HCT116 (cell line): Measurements from ENCODE around the gene PPP1R2C. TPM values are rescaled to one million over a fixed set of nuclear protein-coding genes. Genes with fewer than 3 reads are reported as not detected.

Experiments used
- ATAC-seq: fragments of 200-7000 bp; cut with Tn5 transposase; 2 replicates; pipeline ENCODE4 v1.9.1; 2020; ENCODE audit warnings: mild to moderate bottlenecking, moderate library complexity
- BruUV-seq: library from RNA; stranded (reverse); fragments of 400-500 nt; replicated peaks from 2 replicates; lab custom pipeline; 2021; lab: Mats Ljungman, UMichigan
- CTCF ChIA-PET: fragments of 300-600 bp; sonication (Branson Sonifier 250); formaldehyde crosslinking; loops from one replicate; lab custom pipeline; 2021; ENCODE audit warnings: antibody characterized with exemption; lab: Charles Lee
- POLR2A ChIA-PET: fragments of 300-600, 350-600 bp; sonication (Branson Sonifier 250); formaldehyde crosslinking; loops from one replicate; lab custom pipeline; 2021; ENCODE audit warnings: antibody characterized with exemption; lab: Charles Lee
- RAD21 ChIA-PET, 2 experiments: fragments of 300-600 bp; sonication (Branson Sonifier 250); formaldehyde crosslinking; loops; one replicate each; lab custom pipeline; 2023; ENCODE audit warnings: low total read pairs in 2 of 2; ENCODE audit not compliant: uncharacterized antibody in 2 of 2, unreplicated experiment in 2 of 2, low non-redundant PET in 1 of 2; lab: Charles Lee
- DNase-seq: peaks from one replicate; pipeline ENCODE4 v3.0.0-alpha.2; 2010; ENCODE audit warnings: low read depth, low spot score
- H2AFZ ChIP-seq: fragments of 200-600 bp; shearing (Covaris generic), sonication (generic); 2 replicates; pipeline ENCODE4 v1.6.1; 2017; ENCODE audit warnings: low read depth, mixed run types, mixed read lengths, antibody characterized with exemption, low read length; ENCODE audit not compliant: poor library complexity, severe bottlenecking
- H3K27ac ChIP-seq: 2 replicates; pipeline ENCODE4 v1.5.1; 2012; ENCODE audit warnings: low read depth, low read length
- H3K27me3 ChIP-seq: fragments of 200-600 bp; sonication (generic); 2 replicates; pipeline ENCODE4 v1.6.1; 2016; ENCODE audit warnings: mixed run types, low read length, mixed read lengths; ENCODE audit not compliant: insufficient read depth
- H3K36me3 ChIP-seq, 2 experiments: fragments of 200-500 bp in 1 of 2; fragments of 200-600 bp in 1 of 2; sonication (Bioruptor generic) in 1 of 2; sonication (generic) in 1 of 2; 2 replicates each; pipeline versions ENCODE4 v1.5.1 to v1.6.1; 2014 to 2016; ENCODE audit warnings: low read length in 2 of 2, inconsistent platforms in 1 of 2, mixed read lengths in 1 of 2, mixed run types in 1 of 2; ENCODE audit not compliant: insufficient read depth in 2 of 2, control insufficient read depth in 1 of 2
- H3K4me1 ChIP-seq, 2 experiments: fragments of 200-600 bp in 1 of 2; sonication (generic) in 1 of 2; 2 replicates each; pipeline versions ENCODE4 v1.5.1 to v1.6.1; 2012 to 2017; ENCODE audit warnings: low read length in 2 of 2, inconsistent platforms in 1 of 2, mild to moderate bottlenecking in 1 of 2, mixed read lengths in 1 of 2, mixed run types in 1 of 2, moderate library complexity in 1 of 2; ENCODE audit not compliant: insufficient read depth in 2 of 2, control insufficient read depth in 1 of 2
- H3K4me2 ChIP-seq: fragments of 200-600 bp; sonication (generic); 2 replicates; pipeline ENCODE4 v1.6.1; 2017; ENCODE audit warnings: mixed run types, low read length, mixed read lengths
- H3K4me3 ChIP-seq, 2 experiments: fragments of 200-600 bp in 1 of 2; sonication (generic) in 1 of 2; replicated peaks in 1 of 2; 2 replicates each; pipeline ENCODE4 v1.5.1; 2011 to 2016; ENCODE audit warnings: low read length in 2 of 2, control low read depth in 1 of 2, low read depth in 1 of 2, mild to moderate bottlenecking in 1 of 2, mixed read lengths in 1 of 2, mixed run types in 1 of 2
- H3K79me2 ChIP-seq: fragments of 200-600 bp; sonication (generic); 2 replicates; pipeline ENCODE4 v1.6.1; 2017; ENCODE audit warnings: mild to moderate bottlenecking, mixed run types, low read length, moderate library complexity, mixed read lengths; ENCODE audit not compliant: insufficient read depth
- H3K9ac ChIP-seq: fragments of 200-600 bp; sonication (generic); 2 replicates; pipeline ENCODE4 v1.6.1; 2016; ENCODE audit warnings: low read length, mixed read lengths
- H3K9me2 ChIP-seq: fragments of 200-600 bp; sonication (generic), shearing (Covaris generic); 2 replicates; pipeline ENCODE4 v1.6.1; 2017; ENCODE audit warnings: mixed run types, mild to moderate bottlenecking, moderate library complexity; ENCODE audit not compliant: insufficient read depth
- H3K9me3 ChIP-seq, 2 experiments: fragments of 200-500 bp in 1 of 2; fragments of 200-600 bp in 1 of 2; sonication (Bioruptor generic) in 1 of 2; sonication (generic) in 1 of 2; 2 replicates each; pipeline ENCODE4 v1.6.1; 2014 to 2017; ENCODE audit warnings: low read length in 2 of 2, mixed read lengths in 2 of 2, inconsistent platforms in 1 of 2, low read depth in 1 of 2, mild to moderate bottlenecking in 1 of 2, mixed run types in 1 of 2, moderate library complexity in 1 of 2; ENCODE audit not compliant: control insufficient read depth in 1 of 2, insufficient read depth in 1 of 2
- H4K20me1 ChIP-seq: fragments of 200-600 bp; sonication (generic), shearing (Covaris generic); 2 replicates; pipeline ENCODE4 v1.6.1; 2017; ENCODE audit warnings: mixed run types, mild to moderate bottlenecking, moderate library complexity; ENCODE audit not compliant: insufficient read depth
- EGR1 ChIP-seq: IDR thresholded peaks from 2 replicates; pipeline ENCODE4 v1.6.1; 2012; ENCODE audit warnings: low read depth
- ELF1 ChIP-seq: IDR thresholded peaks from 2 replicates; pipeline ENCODE4 v1.6.1; 2012; ENCODE audit warnings: low read depth, borderline replicate concordance
- EZH2 ChIP-seq: fragments of 200-600 bp; sonication (generic); IDR thresholded peaks from 2 replicates; pipeline ENCODE4 v1.6.1; 2017; ENCODE audit warnings: antibody characterized with exemption, mixed run types
- EZH2phosphoT487 ChIP-seq: fragments of 200-600 bp; IDR thresholded peaks from 2 replicates; pipeline ENCODE4 v1.6.1; 2018; ENCODE audit warnings: antibody characterized with exemption, borderline replicate concordance
- FOSL1 ChIP-seq: IDR thresholded peaks from 2 replicates; pipeline ENCODE4 v1.6.1; 2012; ENCODE audit warnings: low read depth
- JUND ChIP-seq: IDR thresholded peaks from 2 replicates; pipeline ENCODE4 v1.6.1; 2012
- POLR2A ChIP-seq: IDR thresholded peaks from 2 replicates; pipeline ENCODE4 v1.7.0; 2011; ENCODE audit warnings: borderline replicate concordance; ENCODE audit not compliant: insufficient read depth, insufficient read length; ENCODE audit errors: extremely low read depth
- SIN3A ChIP-seq: IDR thresholded peaks from 2 replicates; pipeline ENCODE4 v1.6.1; 2012; ENCODE audit warnings: low read depth
- SP1 ChIP-seq: IDR thresholded peaks from 2 replicates; pipeline ENCODE4 v1.6.1; 2012; ENCODE audit warnings: low read depth
- SRF ChIP-seq: IDR thresholded peaks from 2 replicates; pipeline ENCODE4 v1.6.1; 2012; ENCODE audit warnings: low read depth
- TCF7L2 ChIP-seq: IDR thresholded peaks from 2 replicates; pipeline ENCODE4 v1.7.0; 2011; ENCODE audit warnings: borderline replicate concordance, inconsistent platforms; ENCODE audit not compliant: insufficient read depth, insufficient read length; ENCODE audit errors: extremely low read depth
- ZFX ChIP-seq: fragments of 450-650 bp; IDR thresholded peaks from 2 replicates; pipeline ENCODE4 v1.6.1; 2017
- intact Hi-C: fragments of 100-400 bp; cut with micrococcal nuclease; formaldehyde crosslinking; loops from 2 replicates; pipeline ENCODE4 v1.10.0; 2022
- total RNA-seq: library from RNA; stranded (reverse); gene quantifications from one replicate; pipeline ENCODE4 v1.2.1, GENCODE V29; 2021; ENCODE audit not compliant: unreplicated experiment
- TF ChIP-seq, protein P1 (sequence below): IDR thresholded peaks from 2 replicates; pipeline ENCODE4 v1.6.1; 2012
- TF ChIP-seq, protein P2 (sequence below): IDR thresholded peaks from 2 replicates; pipeline ENCODE4 v1.6.1; 2012; ENCODE audit warnings: low read depth
- TF ChIP-seq, protein P3 (sequence below): IDR thresholded peaks from 2 replicates; pipeline ENCODE4 v1.6.1; 2012
- TF ChIP-seq, protein P4 (sequence below): IDR thresholded peaks from 2 replicates; pipeline ENCODE4 v1.6.1; 2011; ENCODE audit warnings: mild to moderate bottlenecking, low read length, moderate library complexity; ENCODE audit not compliant: insufficient replicate concordance; ENCODE audit errors: extremely low read depth

PPP1R2C gene
- total RNA-seq, 1 experiment from 2014 or later = not detected

DNA sequence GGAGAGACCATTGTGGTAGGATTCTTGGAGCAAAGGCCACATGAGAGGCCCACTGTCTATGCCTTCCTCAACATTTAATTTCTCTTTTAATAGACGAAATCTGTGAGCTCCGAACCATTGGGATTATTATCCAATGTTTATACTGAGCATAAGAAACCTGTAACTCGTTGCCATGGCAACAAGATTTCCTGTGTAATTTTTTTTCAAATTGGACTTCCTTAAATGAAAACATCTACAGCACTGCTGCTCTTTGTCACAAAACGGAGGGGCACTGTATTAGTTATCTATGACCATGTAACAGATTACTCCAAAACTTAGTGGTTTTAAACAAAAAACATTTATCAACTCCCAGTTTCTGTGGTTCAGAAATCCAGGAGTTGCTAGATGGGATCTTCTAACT lies 38.7 kb downstream of the PPP1R2C start:
- Histone ChIP-seq H3K4me3 (no peak overlapping the region), H4K20me1 (no peaks in the 10 kb centered on the region), H3K4me2 (no peak overlapping the region), H3K27ac (no peak overlapping the region), H3K9me2 (no peaks in the 10 kb centered on the region), H2AFZ (no peak overlapping the region), H3K4me1 (no peaks in the 10 kb centered on the region), H3K9ac (no peak overlapping the region), H3K36me3 (no peaks in the 10 kb centered on the region), H3K27me3 (no peaks in the 10 kb centered on the region), H3K9me3 (no peaks in the 10 kb centered on the region), H3K79me2 (no peaks in the 10 kb centered on the region)
- no peak for DNase-seq
- CTCF ChIA-PET = no interaction called here
- RAD21 ChIA-PET = no interaction called here
- intact Hi-C loops = no loop called here
- TF ChIP-seq, protein P1, sequence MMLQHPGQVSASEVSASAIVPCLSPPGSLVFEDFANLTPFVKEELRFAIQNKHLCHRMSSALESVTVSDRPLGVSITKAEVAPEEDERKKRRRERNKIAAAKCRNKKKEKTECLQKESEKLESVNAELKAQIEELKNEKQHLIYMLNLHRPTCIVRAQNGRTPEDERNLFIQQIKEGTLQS = no peak
- TF ChIP-seq JUND (no peak), ELF1 (no peak), SP1 (no peak), EZH2 (no peak), EGR1 (no peak), EZH2phosphoT487 (no peak), FOSL1 (no peak), SRF (no peak), SIN3A (no peak), ZFX (no peak), POLR2A (no peak), TCF7L2 (no peak)
- TF ChIP-seq, protein P2, sequence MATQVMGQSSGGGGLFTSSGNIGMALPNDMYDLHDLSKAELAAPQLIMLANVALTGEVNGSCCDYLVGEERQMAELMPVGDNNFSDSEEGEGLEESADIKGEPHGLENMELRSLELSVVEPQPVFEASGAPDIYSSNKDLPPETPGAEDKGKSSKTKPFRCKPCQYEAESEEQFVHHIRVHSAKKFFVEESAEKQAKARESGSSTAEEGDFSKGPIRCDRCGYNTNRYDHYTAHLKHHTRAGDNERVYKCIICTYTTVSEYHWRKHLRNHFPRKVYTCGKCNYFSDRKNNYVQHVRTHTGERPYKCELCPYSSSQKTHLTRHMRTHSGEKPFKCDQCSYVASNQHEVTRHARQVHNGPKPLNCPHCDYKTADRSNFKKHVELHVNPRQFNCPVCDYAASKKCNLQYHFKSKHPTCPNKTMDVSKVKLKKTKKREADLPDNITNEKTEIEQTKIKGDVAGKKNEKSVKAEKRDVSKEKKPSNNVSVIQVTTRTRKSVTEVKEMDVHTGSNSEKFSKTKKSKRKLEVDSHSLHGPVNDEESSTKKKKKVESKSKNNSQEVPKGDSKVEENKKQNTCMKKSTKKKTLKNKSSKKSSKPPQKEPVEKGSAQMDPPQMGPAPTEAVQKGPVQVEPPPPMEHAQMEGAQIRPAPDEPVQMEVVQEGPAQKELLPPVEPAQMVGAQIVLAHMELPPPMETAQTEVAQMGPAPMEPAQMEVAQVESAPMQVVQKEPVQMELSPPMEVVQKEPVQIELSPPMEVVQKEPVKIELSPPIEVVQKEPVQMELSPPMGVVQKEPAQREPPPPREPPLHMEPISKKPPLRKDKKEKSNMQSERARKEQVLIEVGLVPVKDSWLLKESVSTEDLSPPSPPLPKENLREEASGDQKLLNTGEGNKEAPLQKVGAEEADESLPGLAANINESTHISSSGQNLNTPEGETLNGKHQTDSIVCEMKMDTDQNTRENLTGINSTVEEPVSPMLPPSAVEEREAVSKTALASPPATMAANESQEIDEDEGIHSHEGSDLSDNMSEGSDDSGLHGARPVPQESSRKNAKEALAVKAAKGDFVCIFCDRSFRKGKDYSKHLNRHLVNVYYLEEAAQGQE = no peak
- TF ChIP-seq, protein P3, sequence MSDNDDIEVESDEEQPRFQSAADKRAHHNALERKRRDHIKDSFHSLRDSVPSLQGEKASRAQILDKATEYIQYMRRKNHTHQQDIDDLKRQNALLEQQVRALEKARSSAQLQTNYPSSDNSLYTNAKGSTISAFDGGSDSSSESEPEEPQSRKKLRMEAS = no peak
- TF ChIP-seq, protein P4, sequence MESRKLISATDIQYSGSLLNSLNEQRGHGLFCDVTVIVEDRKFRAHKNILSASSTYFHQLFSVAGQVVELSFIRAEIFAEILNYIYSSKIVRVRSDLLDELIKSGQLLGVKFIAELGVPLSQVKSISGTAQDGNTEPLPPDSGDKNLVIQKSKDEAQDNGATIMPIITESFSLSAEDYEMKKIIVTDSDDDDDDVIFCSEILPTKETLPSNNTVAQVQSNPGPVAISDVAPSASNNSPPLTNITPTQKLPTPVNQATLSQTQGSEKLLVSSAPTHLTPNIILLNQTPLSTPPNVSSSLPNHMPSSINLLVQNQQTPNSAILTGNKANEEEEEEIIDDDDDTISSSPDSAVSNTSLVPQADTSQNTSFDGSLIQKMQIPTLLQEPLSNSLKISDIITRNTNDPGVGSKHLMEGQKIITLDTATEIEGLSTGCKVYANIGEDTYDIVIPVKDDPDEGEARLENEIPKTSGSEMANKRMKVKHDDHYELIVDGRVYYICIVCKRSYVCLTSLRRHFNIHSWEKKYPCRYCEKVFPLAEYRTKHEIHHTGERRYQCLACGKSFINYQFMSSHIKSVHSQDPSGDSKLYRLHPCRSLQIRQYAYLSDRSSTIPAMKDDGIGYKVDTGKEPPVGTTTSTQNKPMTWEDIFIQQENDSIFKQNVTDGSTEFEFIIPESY = no peak
- ATAC-seq = no peak
- no TSS peak for BruUV-seq
- POLR2A ChIA-PET = no interaction called here
